Measurements from ENCODE around the gene INA. TPM values are rescaled to one million over a fixed set of nuclear protein-coding genes. Genes with fewer than 3 reads are reported as not detected.

Gene INA
- total RNA-seq, 5 donors from 2014 or later (not counting 1 experiment from before 2014, with no cell fraction given): not detected

- Mint-ChIP-seq H3K4me1 (no peaks in the 10 kb centered on the region), H3K9me3 (peaks cover 0 to 8% (median 4%) of the 10 kb centered on the region in 3 donors), H3K4me3 (no peak overlapping the region), H3K36me3 (no peaks in the 10 kb centered on the region), H3K27me3 (peaks cover 46 to 59% of the 10 kb centered on the region in 2 donors), H3K27ac (no peak overlapping the region)
- H3K4me3 ChIP-seq (ENCODE audit: control insufficient read depth in 1 of 2, extremely low read depth in 1 of 2, low read length in 1 of 2): no peak overlapping the region
- ATAC-seq (replicated peaks in 1 of 4) (no peak), DNase-seq (peak in 20 of 35 experiments; percentile 8 to 51 (median 21))
- no peak overlapping the region for H3K27ac ChIP-seq (ENCODE audit: low read length)
- ChIA-PET POLR2A (no interaction called here), CTCF (no interaction called here)
- WGBS (ENCODE audit: insufficient coverage): 28% methylated on average over 9 of the region's 11 CpGs
- no peaks in the 10 kb centered on the region for H3K36me3 ChIP-seq (ENCODE audit: control insufficient read depth in 2 of 2, extremely low read depth in 1 of 2, insufficient read depth in 1 of 2, low read length in 1 of 2)
- no peaks in the 10 kb centered on the region for H3K9me3 ChIP-seq
- no peaks in the 10 kb centered on the region for H3K4me1 ChIP-seq (ENCODE audit: control insufficient read depth in 1 of 2, extremely low read depth in 1 of 2, insufficient read depth in 2 of 2, low read length in 2 of 2)
- H3K27me3 ChIP-seq (replicated peaks in 1 of 2; ENCODE audit: control insufficient read depth in 2 of 2, extremely low read depth in 1 of 2, insufficient read depth in 2 of 2, low read length in 1 of 2): peaks cover 4 to 32% of the 10 kb centered on the region in 2 experiments
Measured at GRCh38 chr10:103265717-103266329, 11.1 kb upstream of the INA start.

GRCh38 chr10:103273041-103273441 is 3.9 kb upstream of the INA start:
- Mint-ChIP-seq H3K9me3 (no peaks in the 10 kb centered on the region), H3K27me3 (peaks cover 31 to 50% of the 10 kb centered on the region in 2 donors), H3K4me1 (peaks cover 5 to 7% (median 5%) of the 10 kb centered on the region in 3 donors), H3K27ac (no peak overlapping the region), H3K4me3 (no peak overlapping the region), H3K36me3 (no peaks in the 10 kb centered on the region)
- no peak overlapping the region for H3K27ac ChIP-seq (ENCODE audit: low read length)
- no peak overlapping the region for H3K4me3 ChIP-seq (ENCODE audit: control insufficient read depth in 1 of 2, extremely low read depth in 1 of 2, low read length in 1 of 2)
- H3K9me3 ChIP-seq: no peaks in the 10 kb centered on the region
- ChIA-PET POLR2A (no interaction called here), CTCF (interaction anchor here in 1 of 2 donors (0.6 kb wide), 1 partner anchor 58 kb away, joined by 8 read pairs; no protein-coding TSS in a partner anchor)
- H3K36me3 ChIP-seq (ENCODE audit: control insufficient read depth in 2 of 2, extremely low read depth in 1 of 2, insufficient read depth in 1 of 2, low read length in 1 of 2): no peaks in the 10 kb centered on the region
- H3K27me3 ChIP-seq (replicated peaks in 1 of 2; ENCODE audit: control insufficient read depth in 2 of 2, extremely low read depth in 1 of 2, insufficient read depth in 2 of 2, low read length in 1 of 2): peaks cover 2 to 40% of the 10 kb centered on the region in 2 experiments
- peaks cover 2 to 14% of the 10 kb centered on the region in 2 experiments for H3K4me1 ChIP-seq (ENCODE audit: control insufficient read depth in 1 of 2, extremely low read depth in 1 of 2, insufficient read depth in 2 of 2, low read length in 2 of 2)
- ATAC-seq (replicated peaks in 1 of 4) (no peak), DNase-seq (no peak)
- 67% methylated on average over 3 of the region's 4 CpGs for WGBS (ENCODE audit: insufficient coverage)

GRCh38 chr10:103276251-103276895 is 565 bp upstream of the INA start:
- Histone ChIP-seq H3K4me3 (ENCODE audit: control insufficient read depth in 1 of 2, extremely low read depth in 1 of 2, low read length in 1 of 2) (no peak overlapping the region), H3K27ac (ENCODE audit: low read length) (no peak overlapping the region), H3K4me1 (ENCODE audit: control insufficient read depth in 1 of 2, extremely low read depth in 1 of 2, insufficient read depth in 2 of 2, low read length in 2 of 2) (peaks cover 2 to 16% of the 10 kb centered on the region in 2 experiments), H3K27me3 (replicated peaks in 1 of 2; ENCODE audit: control insufficient read depth in 2 of 2, extremely low read depth in 1 of 2, insufficient read depth in 2 of 2, low read length in 1 of 2) (peaks cover 16 to 48% of the 10 kb centered on the region in 2 experiments), H3K36me3 (ENCODE audit: control insufficient read depth in 2 of 2, extremely low read depth in 1 of 2, insufficient read depth in 1 of 2, low read length in 1 of 2) (no peaks in the 10 kb centered on the region), H3K9me3 (no peaks in the 10 kb centered on the region)
- DNase-seq (no peak), ATAC-seq (replicated peaks in 1 of 4) (no peak)
- POLR2A ChIA-PET: no interaction called here
- Mint-ChIP-seq H3K27me3 (peaks cover 52 to 64% of the 10 kb centered on the region in 2 donors), H3K27ac (no peak overlapping the region), H3K4me1 (peaks cover 5 to 14% (median 9%) of the 10 kb centered on the region in 3 donors), H3K4me3 (peak overlapping the region; percentile 43 to 57 (median 45)), H3K9me3 (peaks cover 0 to 4% (median 4%) of the 10 kb centered on the region in 3 donors), H3K36me3 (no peaks in the 10 kb centered on the region)
- CTCF ChIA-PET: no interaction called here
- 18% methylated on average over 15 of the region's 21 CpGs for WGBS (ENCODE audit: insufficient coverage)

- Mint-ChIP-seq H3K4me3 (no peak overlapping the region), H3K9me3 (peaks cover 0 to 4% (median 4%) of the 10 kb centered on the region in 3 donors), H3K36me3 (no peaks in the 10 kb centered on the region), H3K27ac (no peak overlapping the region), H3K4me1 (peaks cover 9 to 18% (median 16%) of the 10 kb centered on the region in 3 donors), H3K27me3 (peaks cover 52 to 65% of the 10 kb centered on the region in 2 donors)
- DNase-seq (no peak), ATAC-seq (replicated peaks in 1 of 4) (no peak)
- POLR2A ChIA-PET: no interaction called here
- H3K4me3 ChIP-seq (ENCODE audit: control insufficient read depth in 1 of 2, extremely low read depth in 1 of 2, low read length in 1 of 2): peak overlapping the region in 1 of 2 donors; percentile 51
- H3K27ac ChIP-seq (ENCODE audit: low read length): no peak overlapping the region
- peaks cover 23 to 52% of the 10 kb centered on the region in 2 experiments for H3K27me3 ChIP-seq (replicated peaks in 1 of 2; ENCODE audit: control insufficient read depth in 2 of 2, extremely low read depth in 1 of 2, insufficient read depth in 2 of 2, low read length in 1 of 2)
- H3K4me1 ChIP-seq (ENCODE audit: control insufficient read depth in 1 of 2, extremely low read depth in 1 of 2, insufficient read depth in 2 of 2, low read length in 2 of 2): peaks cover 2 to 16% of the 10 kb centered on the region in 2 experiments
- H3K36me3 ChIP-seq (ENCODE audit: control insufficient read depth in 2 of 2, extremely low read depth in 1 of 2, insufficient read depth in 1 of 2, low read length in 1 of 2): no peaks in the 10 kb centered on the region
- no peaks in the 10 kb centered on the region for H3K9me3 ChIP-seq
- CTCF ChIA-PET: no interaction called here
- 12% methylated on average over 72 of the region's 76 CpGs for WGBS (ENCODE audit: insufficient coverage)
Measured at GRCh38 chr10:103277713-103278536, 987 bp downstream of the INA start.

- Mint-ChIP-seq H3K4me3 (peak overlapping the region in 1 of 3 donors; percentile 45), H3K9me3 (peaks cover 0 to 4% (median 4%) of the 10 kb centered on the region in 3 donors)
- H3K27me3 ChIP-seq (replicated peaks in 1 of 2; ENCODE audit: control insufficient read depth in 2 of 2, extremely low read depth in 1 of 2, insufficient read depth in 2 of 2, low read length in 1 of 2): peaks cover 23 to 49% of the 10 kb centered on the region in 2 experiments
Measured at GRCh38 chr10:103278537-103278823, 1.5 kb downstream of the INA start.

GRCh38 chr10:103278862-103279298 is 1.9 kb downstream of the INA start:
- Histone ChIP-seq H3K27ac (ENCODE audit: low read length) (no peak overlapping the region), H3K4me3 (ENCODE audit: control insufficient read depth in 1 of 2, extremely low read depth in 1 of 2, low read length in 1 of 2) (no peak overlapping the region), H3K4me1 (ENCODE audit: control insufficient read depth in 1 of 2, extremely low read depth in 1 of 2, insufficient read depth in 2 of 2, low read length in 2 of 2) (peaks cover 2 to 16% of the 10 kb centered on the region in 2 experiments), H3K27me3 (replicated peaks in 1 of 2; ENCODE audit: control insufficient read depth in 2 of 2, extremely low read depth in 1 of 2, insufficient read depth in 2 of 2, low read length in 1 of 2) (peaks cover 23 to 50% of the 10 kb centered on the region in 2 experiments), H3K9me3 (no peaks in the 10 kb centered on the region), H3K36me3 (ENCODE audit: control insufficient read depth in 2 of 2, extremely low read depth in 1 of 2, insufficient read depth in 1 of 2, low read length in 1 of 2) (no peaks in the 10 kb centered on the region)
- Mint-ChIP-seq H3K9me3 (peaks cover 0 to 4% (median 4%) of the 10 kb centered on the region in 3 donors), H3K36me3 (no peaks in the 10 kb centered on the region), H3K4me1 (peaks cover 9 to 18% (median 16%) of the 10 kb centered on the region in 3 donors), H3K27me3 (peaks cover 55 to 68% of the 10 kb centered on the region in 2 donors), H3K27ac (peak overlapping the region in 1 of 2 donors; percentile 74), H3K4me3 (peak overlapping the region in 1 of 3 donors; percentile 45)
- CTCF ChIA-PET: no interaction called here
- ATAC-seq (replicated peaks in 1 of 4): no peak
- DNase-seq: peak in 24 of 35 experiments; percentile 3 to 56 (median 24)
- WGBS (ENCODE audit: insufficient coverage): 5% methylated on average over 11 of the region's 11 CpGs
- POLR2A ChIA-PET: no interaction called here

More at GRCh38 chr10:103278537-103278823, 1.5 kb downstream of the INA start:
- no peak for ATAC-seq (replicated peaks in 1 of 4)
- no peak overlapping the region for H3K4me3 ChIP-seq (ENCODE audit: control insufficient read depth in 1 of 2, extremely low read depth in 1 of 2, low read length in 1 of 2)
- ChIA-PET CTCF (no interaction called here), POLR2A (no interaction called here)
- peaks cover 2 to 16% of the 10 kb centered on the region in 2 experiments for H3K4me1 ChIP-seq (ENCODE audit: control insufficient read depth in 1 of 2, extremely low read depth in 1 of 2, insufficient read depth in 2 of 2, low read length in 2 of 2)
- H3K36me3 Mint-ChIP-seq: no peaks in the 10 kb centered on the region
- H3K27me3 Mint-ChIP-seq: peaks cover 55 to 66% of the 10 kb centered on the region in 2 donors
- peak overlapping the region in 1 of 2 donors; percentile 74 for H3K27ac Mint-ChIP-seq
- H3K27ac ChIP-seq (ENCODE audit: low read length): no peak overlapping the region
- WGBS (ENCODE audit: insufficient coverage): 27% methylated on average over 8 of the region's 12 CpGs
- H3K9me3 ChIP-seq: no peaks in the 10 kb centered on the region
- peaks cover 9 to 18% (median 16%) of the 10 kb centered on the region in 3 donors for H3K4me1 Mint-ChIP-seq
- no peak for DNase-seq
- no peaks in the 10 kb centered on the region for H3K36me3 ChIP-seq (ENCODE audit: control insufficient read depth in 2 of 2, extremely low read depth in 1 of 2, insufficient read depth in 1 of 2, low read length in 1 of 2)
